ENCODE results near the gene ZNF716. TPM values are rescaled to one million over a fixed set of nuclear protein-coding genes. Genes with fewer than 3 reads are reported as not detected.

ZNF716 gene
- total RNA-seq, 1 experiment from 2014 or later, result not detected

DNA sequence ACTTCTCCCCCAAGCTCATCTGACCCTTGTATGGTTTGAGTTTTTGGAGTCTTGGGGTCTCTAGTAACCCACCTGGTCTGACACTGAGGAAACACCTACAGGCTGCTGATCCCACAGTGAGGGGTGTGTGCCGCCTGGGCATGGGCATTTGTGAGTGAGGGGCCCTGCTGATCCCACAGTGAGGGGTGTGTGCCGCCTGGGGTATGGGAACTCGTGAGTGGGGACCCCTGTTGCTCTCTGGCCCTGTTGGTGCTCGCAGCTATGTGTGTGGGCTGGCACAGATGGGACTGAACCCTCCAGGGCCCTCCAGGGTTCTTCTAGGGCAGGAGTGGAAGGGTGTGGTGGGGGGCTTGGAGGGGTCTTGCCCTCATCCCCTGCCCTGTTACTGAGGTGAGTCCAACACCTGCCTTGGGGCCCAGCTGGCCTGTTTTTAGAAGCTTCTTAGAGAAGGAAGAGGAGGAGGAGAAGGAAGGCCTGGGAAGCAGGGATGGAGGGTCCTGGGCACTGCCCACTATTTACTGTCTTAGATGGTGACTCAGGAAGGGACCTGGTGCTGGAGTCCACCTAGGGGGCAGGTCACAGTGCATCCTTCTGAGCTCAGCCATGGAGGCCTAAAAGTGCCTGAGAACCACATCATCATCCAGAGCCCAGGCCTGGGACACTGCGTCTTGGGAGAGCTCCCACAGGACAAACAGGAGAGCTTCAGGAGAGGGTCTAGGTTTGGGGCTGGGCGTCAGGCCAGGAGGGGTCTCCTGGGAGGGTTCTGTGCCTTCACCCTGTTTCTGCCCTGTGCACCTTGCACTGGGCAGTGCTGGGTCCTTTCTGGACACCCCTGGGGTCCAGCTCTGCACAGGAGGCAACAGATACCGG lies 36.2 kb upstream of the ZNF716 start:
- no peak for DNase-seq
- no peak overlapping the region for H3K27ac Mint-ChIP-seq (ENCODE audit: unreplicated experiment)
- peaks cover 10% of the 10 kb centered on the region for H3K9me3 Mint-ChIP-seq (ENCODE audit: unreplicated experiment)
- CTCF ChIA-PET, result no interaction called here
- Histone ChIP-seq H3K9me3 (no peaks in the 10 kb centered on the region), H3K4me3 (ENCODE audit: low read depth, low read length) (no peak overlapping the region), H3K36me3 (ENCODE audit: control insufficient read depth, insufficient read depth, low read length) (no peaks in the 10 kb centered on the region), H3K27me3 (replicated peaks; ENCODE audit: control insufficient read depth, insufficient read depth, low read length) (no peaks in the 10 kb centered on the region), H3K4me1 (no peaks in the 10 kb centered on the region)
- no peaks in the 10 kb centered on the region for H3K4me1 Mint-ChIP-seq (ENCODE audit: low read depth, unreplicated experiment)
- no peaks in the 10 kb centered on the region for H3K36me3 Mint-ChIP-seq (ENCODE audit: insufficient read depth, unreplicated experiment)
- POLR2A ChIA-PET, result no interaction called here
- H3K4me3 Mint-ChIP-seq (ENCODE audit: unreplicated experiment), result no peak overlapping the region
- no peaks in the 10 kb centered on the region for H3K27me3 Mint-ChIP-seq (ENCODE audit: insufficient read depth, unreplicated experiment)
- no TSS peak for BruUV-seq (replicated peaks)
- TF ChIP-seq, protein P1, sequence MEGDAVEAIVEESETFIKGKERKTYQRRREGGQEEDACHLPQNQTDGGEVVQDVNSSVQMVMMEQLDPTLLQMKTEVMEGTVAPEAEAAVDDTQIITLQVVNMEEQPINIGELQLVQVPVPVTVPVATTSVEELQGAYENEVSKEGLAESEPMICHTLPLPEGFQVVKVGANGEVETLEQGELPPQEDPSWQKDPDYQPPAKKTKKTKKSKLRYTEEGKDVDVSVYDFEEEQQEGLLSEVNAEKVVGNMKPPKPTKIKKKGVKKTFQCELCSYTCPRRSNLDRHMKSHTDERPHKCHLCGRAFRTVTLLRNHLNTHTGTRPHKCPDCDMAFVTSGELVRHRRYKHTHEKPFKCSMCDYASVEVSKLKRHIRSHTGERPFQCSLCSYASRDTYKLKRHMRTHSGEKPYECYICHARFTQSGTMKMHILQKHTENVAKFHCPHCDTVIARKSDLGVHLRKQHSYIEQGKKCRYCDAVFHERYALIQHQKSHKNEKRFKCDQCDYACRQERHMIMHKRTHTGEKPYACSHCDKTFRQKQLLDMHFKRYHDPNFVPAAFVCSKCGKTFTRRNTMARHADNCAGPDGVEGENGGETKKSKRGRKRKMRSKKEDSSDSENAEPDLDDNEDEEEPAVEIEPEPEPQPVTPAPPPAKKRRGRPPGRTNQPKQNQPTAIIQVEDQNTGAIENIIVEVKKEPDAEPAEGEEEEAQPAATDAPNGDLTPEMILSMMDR (IDR thresholded peaks at IDR 0.05; ENCODE audit: insufficient read depth in 1 of 2, low read depth in 1 of 2, low read length in 1 of 2, severe bottlenecking in 1 of 2, unreplicated experiment in 1 of 2), result no peak
- intact Hi-C loops (cut with micrococcal nuclease; ENCODE audit: unreplicated experiment), result no loop called here

DNA sequence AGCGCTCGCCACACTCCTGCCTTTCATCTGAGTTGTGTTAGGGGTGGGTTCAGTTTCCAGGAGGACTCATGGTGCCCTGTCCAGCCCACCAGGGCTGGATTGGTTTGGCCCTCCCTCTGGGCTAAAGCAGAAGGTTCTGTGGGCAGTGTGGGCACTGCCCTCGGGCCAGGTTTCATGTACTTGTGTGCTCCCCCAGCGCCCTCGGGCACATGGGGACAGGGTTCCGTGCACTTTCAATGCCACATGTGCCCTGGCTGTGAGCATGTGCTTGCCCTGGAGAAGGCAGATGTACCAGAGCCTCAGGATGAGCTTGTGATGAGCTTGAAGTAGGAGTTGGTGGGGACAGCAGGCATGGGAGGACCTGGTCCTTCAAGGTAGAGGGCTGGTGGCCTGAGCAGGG lies 35.6 kb upstream of the ZNF716 start:
- intact Hi-C loops (cut with micrococcal nuclease; ENCODE audit: unreplicated experiment), result no loop called here
- ChIA-PET POLR2A (no interaction called here), CTCF (no interaction called here)
- no peak for DNase-seq
- H3K9me3 ChIP-seq, result peaks cover 3% of the 10 kb centered on the region
- Mint-ChIP-seq H3K4me3 (ENCODE audit: unreplicated experiment) (no peak overlapping the region), H3K36me3 (ENCODE audit: insufficient read depth, unreplicated experiment) (no peaks in the 10 kb centered on the region), H3K4me1 (ENCODE audit: low read depth, unreplicated experiment) (no peaks in the 10 kb centered on the region), H3K27me3 (ENCODE audit: insufficient read depth, unreplicated experiment) (no peaks in the 10 kb centered on the region), H3K9me3 (ENCODE audit: unreplicated experiment) (peaks cover 3% of the 10 kb centered on the region), H3K27ac (ENCODE audit: unreplicated experiment) (no peak overlapping the region)
- no peaks in the 10 kb centered on the region for H3K27me3 ChIP-seq (replicated peaks; ENCODE audit: control insufficient read depth, insufficient read depth, low read length)
- TF ChIP-seq, protein P1 (IDR thresholded peaks at IDR 0.05; ENCODE audit: insufficient read depth in 1 of 2, low read depth in 1 of 2, low read length in 1 of 2, severe bottlenecking in 1 of 2, unreplicated experiment in 1 of 2), result no peak
- no TSS peak for BruUV-seq (replicated peaks)
- no peaks in the 10 kb centered on the region for H3K4me1 ChIP-seq
- no peaks in the 10 kb centered on the region for H3K36me3 ChIP-seq (ENCODE audit: control insufficient read depth, insufficient read depth, low read length)
- no peak overlapping the region for H3K4me3 ChIP-seq (ENCODE audit: low read depth, low read length)

DNA sequence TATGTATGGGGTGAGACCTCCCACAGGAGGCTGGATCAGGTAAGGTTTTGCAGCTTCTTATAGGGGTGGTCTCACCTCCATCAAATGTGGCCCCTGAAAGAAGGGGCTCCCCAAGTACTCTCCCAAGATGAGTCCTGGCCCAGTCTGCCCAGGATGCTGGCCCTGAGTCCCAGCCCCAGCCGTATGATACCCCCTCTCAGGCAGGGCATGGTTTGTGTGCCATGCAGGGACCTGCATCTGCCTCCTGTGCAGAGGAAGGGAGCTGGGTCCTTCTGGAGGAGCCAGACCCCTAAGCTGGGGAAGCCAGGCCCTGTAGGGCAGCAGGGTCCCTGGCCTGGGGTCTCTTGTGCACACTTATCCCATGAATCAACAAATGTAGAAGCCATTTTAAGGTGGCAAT lies 35.1 kb upstream of the ZNF716 start:
- Histone ChIP-seq H3K27me3 (replicated peaks; ENCODE audit: control insufficient read depth, insufficient read depth, low read length) (no peaks in the 10 kb centered on the region), H3K9me3 (peaks cover 6% of the 10 kb centered on the region), H3K36me3 (ENCODE audit: control insufficient read depth, insufficient read depth, low read length) (no peaks in the 10 kb centered on the region), H3K4me3 (ENCODE audit: low read depth, low read length) (no peak overlapping the region), H3K4me1 (no peaks in the 10 kb centered on the region)
- intact Hi-C loops (cut with micrococcal nuclease; ENCODE audit: unreplicated experiment), result no loop called here
- no TSS peak for BruUV-seq (replicated peaks)
- H3K27me3 Mint-ChIP-seq (ENCODE audit: insufficient read depth, unreplicated experiment), result no peaks in the 10 kb centered on the region
- H3K4me3 Mint-ChIP-seq (ENCODE audit: unreplicated experiment), result no peak overlapping the region
- TF ChIP-seq, protein P1 (IDR thresholded peaks at IDR 0.05; ENCODE audit: insufficient read depth in 1 of 2, low read depth in 1 of 2, low read length in 1 of 2, severe bottlenecking in 1 of 2, unreplicated experiment in 1 of 2), result no peak
- DNase-seq, result no peak
- no peak overlapping the region for H3K27ac Mint-ChIP-seq (ENCODE audit: unreplicated experiment)
- CTCF ChIA-PET, result no interaction called here
- H3K36me3 Mint-ChIP-seq (ENCODE audit: insufficient read depth, unreplicated experiment), result no peaks in the 10 kb centered on the region
- no peaks in the 10 kb centered on the region for H3K9me3 Mint-ChIP-seq (ENCODE audit: unreplicated experiment)
- no peaks in the 10 kb centered on the region for H3K4me1 Mint-ChIP-seq (ENCODE audit: low read depth, unreplicated experiment)
- POLR2A ChIA-PET, result no interaction called here

All from Caco-2 (cell line).